Mesendoderm (in vitro differentiated cells): ENCODE results near the gene NIPAL4.

ENCODE experiments used
- DNase-seq: peaks from one replicate; pipeline ENCODE4 v3.0.0; 2013
- H2AK5ac ChIP-seq: 2 replicates; pipeline ENCODE4 v1.6.1; 2013; ENCODE audit warnings: low read length, inconsistent platforms
- H2BK120ac ChIP-seq: 2 replicates; pipeline ENCODE4 v1.6.1; 2013; ENCODE audit warnings: low read depth, mild to moderate bottlenecking, low read length, moderate library complexity, mixed read lengths
- H2BK15ac ChIP-seq: replicated peaks from 2 replicates; pipeline ENCODE4 v1.6.1; 2013; ENCODE audit warnings: low read depth, mild to moderate bottlenecking, moderate library complexity
- H2BK5ac ChIP-seq: 2 replicates; pipeline ENCODE4 v1.6.1; 2013; ENCODE audit warnings: low read length, inconsistent platforms
- H3K18ac ChIP-seq: 2 replicates; pipeline ENCODE4 v1.6.1; 2013; ENCODE audit warnings: mild to moderate bottlenecking, low read length, mixed read lengths
- H3K23ac ChIP-seq: one replicate; pipeline ENCODE4 v1.6.1; 2013; ENCODE audit warnings: low read length
- H3K27ac ChIP-seq: 2 replicates; pipeline ENCODE4 v1.5.1; 2013; ENCODE audit warnings: low read depth, mild to moderate bottlenecking, inconsistent platforms, low read length, moderate library complexity
- H3K27me3 ChIP-seq: 2 replicates; pipeline ENCODE4 v1.6.1; 2013; ENCODE audit warnings: low read length, control low read depth, mild to moderate bottlenecking, inconsistent platforms; ENCODE audit not compliant: insufficient read depth, poor library complexity
- H3K36me3 ChIP-seq: 2 replicates; pipeline ENCODE4 v1.6.1; 2013; ENCODE audit warnings: low read length, inconsistent platforms; ENCODE audit not compliant: control insufficient read depth, insufficient read depth
- H3K4ac ChIP-seq: one replicate; pipeline ENCODE4 v1.6.1; 2013; ENCODE audit warnings: low read depth, mild to moderate bottlenecking, low read length, moderate library complexity
- H3K4me1 ChIP-seq: 2 replicates; pipeline ENCODE4 v1.6.1; 2013; ENCODE audit warnings: low read depth, low read length, inconsistent platforms; ENCODE audit not compliant: control insufficient read depth
- H3K4me2 ChIP-seq: 2 replicates; pipeline ENCODE4 v1.6.1; 2013; ENCODE audit warnings: low read length
- H3K4me3 ChIP-seq: 2 replicates; pipeline ENCODE4 v1.5.1; 2013; ENCODE audit warnings: mild to moderate bottlenecking, low read length
- H3K56ac ChIP-seq: one replicate; pipeline ENCODE4 v1.6.1; 2013; ENCODE audit warnings: low read length
- H3K79me1 ChIP-seq: 2 replicates; pipeline ENCODE4 v1.6.1; 2013; ENCODE audit warnings: low read length, inconsistent platforms
- H3K79me2 ChIP-seq: 2 replicates; pipeline ENCODE4 v1.6.1; 2013; ENCODE audit warnings: mild to moderate bottlenecking, low read length; ENCODE audit not compliant: control insufficient read depth, insufficient read depth
- H3K9ac ChIP-seq: 2 replicates; pipeline ENCODE4 v1.6.1; 2013; ENCODE audit warnings: low read length, inconsistent platforms
- H4K5ac ChIP-seq: one replicate; pipeline ENCODE4 v1.6.1; 2013; ENCODE audit warnings: low read length
- H4K8ac ChIP-seq: one replicate; pipeline ENCODE4 v1.6.1; 2013; ENCODE audit warnings: low read depth, mild to moderate bottlenecking, control low read depth, low read length, moderate library complexity
- WGBS: extraction: QIAGEN DNeasy Blood & Tissue Kit; methylation state at CpG from one replicate; pipeline ENCODE4 v1.1.7; 2013; ENCODE audit warnings: low lambda C conversion rate, missing lambda C conversion rate; ENCODE audit not compliant: insufficient coverage; ENCODE audit errors: extremely low coverage; 5-methylcytosine and 5-hydroxymethylcytosine counted together

NIPAL4 gene

GRCh38 chr5:157504053-157504452 lies 44.0 kb downstream of the NIPAL4 start:
- H3K27ac ChIP-seq, result no peak overlapping the region
- H3K56ac ChIP-seq, result no peak overlapping the region
- H4K8ac ChIP-seq, result no peak overlapping the region
- H3K27me3 ChIP-seq, result no peaks in the 10 kb centered on the region
- H3K4me2 ChIP-seq, result no peak overlapping the region
- no peaks in the 10 kb centered on the region for H3K4me1 ChIP-seq
- peaks cover 22% of the 10 kb centered on the region for H3K79me1 ChIP-seq
- peaks cover 51% of the 10 kb centered on the region for H3K36me3 ChIP-seq
- WGBS, result no CpG with 5 or more reads among the region's 8 CpGs
- H2BK120ac ChIP-seq, result no peak overlapping the region
- H2BK15ac ChIP-seq, result no peak overlapping the region
- H3K4ac ChIP-seq, result no peak overlapping the region
- no peak overlapping the region for H3K4me3 ChIP-seq
- no peak overlapping the region for H2AK5ac ChIP-seq
- H4K5ac ChIP-seq, result no peak overlapping the region
- H3K18ac ChIP-seq, result no peak overlapping the region
- no peaks in the 10 kb centered on the region for H3K79me2 ChIP-seq
- H3K9ac ChIP-seq, result no peak overlapping the region
- no peak for DNase-seq
- H3K23ac ChIP-seq, result no peak overlapping the region
- no peak overlapping the region for H2BK5ac ChIP-seq

- Histone ChIP-seq H3K27ac (no peak overlapping the region), H3K79me1 (peaks cover 24% of the 10 kb centered on the region), H4K8ac (no peak overlapping the region), H3K36me3 (peaks cover 51% of the 10 kb centered on the region), H3K79me2 (no peaks in the 10 kb centered on the region), H3K23ac (no peak overlapping the region), H4K5ac (no peak overlapping the region), H3K56ac (no peak overlapping the region), H3K4me3 (no peak overlapping the region), H3K4me2 (no peak overlapping the region), H2BK5ac (no peak overlapping the region), H2BK15ac (no peak overlapping the region), H3K4ac (no peak overlapping the region), H3K9ac (no peak overlapping the region), H2BK120ac (no peak overlapping the region), H3K4me1 (no peaks in the 10 kb centered on the region), H3K27me3 (no peaks in the 10 kb centered on the region), H2AK5ac (no peak overlapping the region), H3K18ac (no peak overlapping the region)
- no peak for DNase-seq
- no CpG with 5 or more reads among the region's 6 CpGs for WGBS
Observed at GRCh38 chr5:157505496-157505895, 45.5 kb downstream of the NIPAL4 start.

GRCh38 chr5:157506066-157506590 lies 46.1 kb downstream of the NIPAL4 start:
- Histone ChIP-seq H3K4ac (no peak overlapping the region), H4K5ac (no peak overlapping the region), H2BK15ac (no peak overlapping the region), H3K27me3 (no peaks in the 10 kb centered on the region), H3K56ac (no peak overlapping the region), H2AK5ac (no peak overlapping the region), H2BK5ac (no peak overlapping the region), H3K4me2 (no peak overlapping the region), H3K4me1 (no peaks in the 10 kb centered on the region), H3K36me3 (peaks cover 47% of the 10 kb centered on the region), H3K23ac (no peak overlapping the region), H3K79me1 (peaks cover 25% of the 10 kb centered on the region), H4K8ac (no peak overlapping the region), H3K18ac (no peak overlapping the region), H3K27ac (no peak overlapping the region), H3K4me3 (no peak overlapping the region), H3K9ac (no peak overlapping the region), H2BK120ac (no peak overlapping the region), H3K79me2 (no peaks in the 10 kb centered on the region)
- WGBS, result no CpG with 5 or more reads among the region's 3 CpGs
- no peak for DNase-seq

- Histone ChIP-seq H2AK5ac (no peak overlapping the region), H2BK15ac (no peak overlapping the region), H3K27ac (no peak overlapping the region), H3K4me2 (no peak overlapping the region), H3K36me3 (peaks cover 47% of the 10 kb centered on the region), H3K79me1 (peaks cover 24% of the 10 kb centered on the region), H2BK5ac (no peak overlapping the region), H3K9ac (no peak overlapping the region), H3K4me3 (no peak overlapping the region), H2BK120ac (no peak overlapping the region), H3K27me3 (no peaks in the 10 kb centered on the region), H3K4ac (no peak overlapping the region), H3K23ac (no peak overlapping the region), H3K79me2 (no peaks in the 10 kb centered on the region), H3K18ac (no peak overlapping the region), H4K8ac (no peak overlapping the region), H3K4me1 (no peaks in the 10 kb centered on the region), H3K56ac (no peak overlapping the region), H4K5ac (no peak overlapping the region)
- no CpG with 5 or more reads among the region's 14 CpGs for WGBS
- no peak for DNase-seq
Observed at GRCh38 chr5:157506981-157507780, 47.2 kb downstream of the NIPAL4 start.

- Histone ChIP-seq H2BK5ac (no peak overlapping the region), H3K4ac (no peak overlapping the region), H2AK5ac (no peak overlapping the region), H3K36me3 (peaks cover 48% of the 10 kb centered on the region), H3K9ac (no peak overlapping the region), H3K56ac (no peak overlapping the region), H3K4me2 (no peak overlapping the region), H4K8ac (no peak overlapping the region), H3K4me3 (no peak overlapping the region), H3K79me2 (no peaks in the 10 kb centered on the region), H3K79me1 (peaks cover 23% of the 10 kb centered on the region), H3K23ac (no peak overlapping the region), H3K4me1 (no peaks in the 10 kb centered on the region), H3K27ac (no peak overlapping the region), H2BK15ac (no peak overlapping the region), H2BK120ac (no peak overlapping the region), H3K18ac (no peak overlapping the region), H4K5ac (no peak overlapping the region), H3K27me3 (no peaks in the 10 kb centered on the region)
- no CpG with 5 or more reads among the region's 9 CpGs for WGBS
- no peak for DNase-seq
Observed at GRCh38 chr5:157509093-157509492, 49.1 kb downstream of the NIPAL4 start.

- Histone ChIP-seq H3K27me3 (no peaks in the 10 kb centered on the region), H3K4me3 (no peak overlapping the region), H3K4me1 (no peaks in the 10 kb centered on the region), H3K36me3 (peaks cover 47% of the 10 kb centered on the region), H3K27ac (no peak overlapping the region), H3K4ac (no peak overlapping the region), H3K9ac (no peak overlapping the region), H4K8ac (no peak overlapping the region), H2BK120ac (no peak overlapping the region), H3K79me1 (peaks cover 22% of the 10 kb centered on the region), H3K18ac (no peak overlapping the region), H2BK15ac (no peak overlapping the region), H2BK5ac (no peak overlapping the region), H3K56ac (no peak overlapping the region), H4K5ac (no peak overlapping the region), H3K79me2 (no peaks in the 10 kb centered on the region), H3K23ac (no peak overlapping the region), H3K4me2 (no peak overlapping the region), H2AK5ac (no peak overlapping the region)
- no peak for DNase-seq
Observed at GRCh38 chr5:157509587-157509986, 49.6 kb downstream of the NIPAL4 start.
